Prostate gland (tissue), 2 donors: ENCODE measurements around the gene ABI3BP.

ENCODE experiments used
- CTCF ChIP-seq, 4 experiments: fragments of 200-600 bp in 2 of 4; fragments of 450-650 bp in 2 of 4; sonication (generic) in 2 of 4; IDR thresholded peaks; 1 replicate in 3 of 4; 2 replicates in 1 of 4; pipeline ENCODE4 v1.5.1; 2016 to 2019; ENCODE audit warnings: antibody characterized with exemption in 4 of 4, mild to moderate bottlenecking in 2 of 4, moderate library complexity in 2 of 4
- POLR2AphosphoS5 ChIP-seq: sonication (generic); formaldehyde crosslinking; IDR thresholded peaks from one replicate; pipeline ENCODE4 v1.6.1; 2017; ENCODE audit warnings: antibody characterized with exemption

GRCh38 chr3:100769693-100770092 lies 223.5 kb downstream of the ABI3BP start:
- TF ChIP-seq CTCF (IDR thresholded peaks at IDR 0.05) = no peak
- TF ChIP-seq POLR2AphosphoS5 = no peak
